Measurements from ENCODE around the gene BDKRB1.

- TF ChIP-seq RAD21 (IDR thresholded peaks at IDR 0.05; ENCODE audit: low read depth) (no peak), NFIC (IDR thresholded peaks at IDR 0.05) (no peak), CREB1 (IDR thresholded peaks at IDR 0.05; ENCODE audit: low read depth) (no peak), TAF1 (IDR thresholded peaks at IDR 0.05; ENCODE audit: low read depth) (no peak), CEBPB (IDR thresholded peaks at IDR 0.05) (no peak), MAX (IDR thresholded peaks at IDR 0.05) (no peak), YY1 (IDR thresholded peaks at IDR 0.05; ENCODE audit: low read depth) (no peak), TCF12 (IDR thresholded peaks at IDR 0.05; ENCODE audit: low read depth) (no peak), REST (IDR thresholded peaks at IDR 0.05; ENCODE audit: low read depth) (no peak), FOXM1 (IDR thresholded peaks at IDR 0.05; ENCODE audit: borderline replicate concordance, low read depth) (no peak), EP300 (IDR thresholded peaks at IDR 0.05; ENCODE audit: borderline replicate concordance) (no peak)
- TF ChIP-seq, protein P1, sequence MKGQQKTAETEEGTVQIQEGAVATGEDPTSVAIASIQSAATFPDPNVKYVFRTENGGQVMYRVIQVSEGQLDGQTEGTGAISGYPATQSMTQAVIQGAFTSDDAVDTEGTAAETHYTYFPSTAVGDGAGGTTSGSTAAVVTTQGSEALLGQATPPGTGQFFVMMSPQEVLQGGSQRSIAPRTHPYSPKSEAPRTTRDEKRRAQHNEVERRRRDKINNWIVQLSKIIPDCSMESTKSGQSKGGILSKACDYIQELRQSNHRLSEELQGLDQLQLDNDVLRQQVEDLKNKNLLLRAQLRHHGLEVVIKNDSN (IDR thresholded peaks at IDR 0.05), result no peak
These were observed 43.4 kb downstream of the BDKRB1 start for GRCh38 chr14:96299441-96299840.
